Measurements from ENCODE around the gene ATOX1.

DNA sequence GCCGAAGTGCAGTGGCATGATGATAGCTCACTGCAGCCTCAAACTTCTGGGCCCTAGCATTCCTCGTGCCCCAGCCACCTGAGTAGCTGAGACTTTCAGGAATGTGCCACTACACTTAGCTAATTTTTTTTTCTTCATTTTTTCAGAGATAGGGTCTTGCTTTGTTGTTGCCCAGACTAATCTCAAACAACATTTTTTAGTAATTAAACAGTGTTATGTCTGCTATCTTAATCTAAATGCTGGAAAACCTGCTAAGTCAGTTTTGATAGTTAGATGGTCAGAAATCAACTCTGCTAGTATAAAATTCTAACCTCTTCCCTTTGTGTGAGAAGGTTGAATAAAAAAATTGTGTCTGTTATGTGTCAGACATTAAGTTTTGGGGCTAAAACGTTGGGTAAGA lies 25.7 kb upstream of the ATOX1 start:
- no peak for TF ChIP-seq PAX5 (IDR thresholded peaks at IDR 0.05; ENCODE audit: insufficient read depth, low read length, severe bottlenecking)
- no peak for TF ChIP-seq POLR2AphosphoS5 (IDR thresholded peaks at IDR 0.05; ENCODE audit: low read depth, low read length)
